ENCODE results near the gene CYP4B1. TPM values are rescaled to one million over a fixed set of nuclear protein-coding genes. Genes with fewer than 3 reads are reported as not detected.

The CYP4B1 gene
- total RNA-seq, 1 experiment from 2014 or later = 0.30 TPM

DNA sequence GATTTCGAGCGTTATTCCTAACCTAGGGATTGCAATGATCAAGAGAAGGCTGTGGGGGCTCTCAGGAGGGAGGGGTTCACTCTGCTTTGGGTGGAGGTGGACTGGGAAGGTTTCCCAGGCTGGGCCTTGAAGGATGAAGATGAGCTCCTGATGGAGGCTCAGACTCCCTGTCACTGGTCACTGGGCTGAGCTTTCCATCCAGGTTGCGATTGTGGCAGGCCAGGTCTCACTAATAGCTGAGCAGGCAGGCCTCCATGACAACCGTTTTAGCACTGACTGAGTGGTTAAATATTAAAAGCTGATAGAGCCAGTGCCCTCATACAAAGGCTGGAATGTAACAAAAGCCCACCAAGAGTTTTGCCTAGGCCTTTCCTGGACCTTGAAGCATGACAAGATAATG is 43.7 kb upstream of the CYP4B1 start:
- RAD21 ChIA-PET (ENCODE audit: low non-redundant PET in 1 of 2, low total read pairs in 2 of 2, uncharacterized antibody in 2 of 2, unreplicated experiment in 2 of 2) = no interaction called here
- Histone ChIP-seq H3K36me3 (ENCODE audit: control insufficient read depth in 1 of 2, insufficient read depth in 2 of 2, low read length in 2 of 2) (no peaks in the 10 kb centered on the region), H3K4me3 (replicated peaks in 1 of 2; ENCODE audit: low read depth in 1 of 2, low read length in 2 of 2) (no peak overlapping the region), H2AFZ (ENCODE audit: low read depth, low read length, poor library complexity, severe bottlenecking) (no peak overlapping the region), H3K27ac (ENCODE audit: low read depth, low read length) (no peak overlapping the region), H3K4me2 (ENCODE audit: low read length) (no peak overlapping the region), H3K9ac (ENCODE audit: low read length) (no peak overlapping the region), H4K20me1 (ENCODE audit: insufficient read depth) (no peaks in the 10 kb centered on the region), H3K27me3 (ENCODE audit: insufficient read depth, low read length) (peaks cover 35% of the 10 kb centered on the region), H3K9me3 (ENCODE audit: control insufficient read depth in 1 of 2, insufficient read depth in 1 of 2, low read depth in 1 of 2, low read length in 2 of 2) (no peaks in the 10 kb centered on the region), H3K4me1 (ENCODE audit: control insufficient read depth in 1 of 2, insufficient read depth in 2 of 2, low read length in 2 of 2) (peaks cover 6 to 7% of the 10 kb centered on the region in 2 experiments; a peak in 3 of 4 replicates), H3K79me2 (ENCODE audit: insufficient read depth, low read length) (no peaks in the 10 kb centered on the region), H3K9me2 (ENCODE audit: insufficient read depth) (no peaks in the 10 kb centered on the region)
- intact Hi-C loops (cut with micrococcal nuclease) = no loop called here
- POLR2A ChIA-PET = no interaction called here
- no peak for DNase-seq (ENCODE audit: low read depth, low spot score)
- CTCF ChIA-PET = no interaction called here
- no peak for TF ChIP-seq YY1 (IDR thresholded peaks at IDR 0.05; ENCODE audit: extremely low read depth, insufficient replicate concordance, low read depth, low read length)
- TF ChIP-seq FOSL1 (IDR thresholded peaks at IDR 0.05; ENCODE audit: low read depth) = no peak
- TF ChIP-seq, protein P1, sequence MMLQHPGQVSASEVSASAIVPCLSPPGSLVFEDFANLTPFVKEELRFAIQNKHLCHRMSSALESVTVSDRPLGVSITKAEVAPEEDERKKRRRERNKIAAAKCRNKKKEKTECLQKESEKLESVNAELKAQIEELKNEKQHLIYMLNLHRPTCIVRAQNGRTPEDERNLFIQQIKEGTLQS (IDR thresholded peaks at IDR 0.05) = no peak
- no TSS peak for BruUV-seq (replicated peaks)
- no peak for ATAC-seq

- Histone ChIP-seq H3K36me3 (ENCODE audit: control insufficient read depth in 1 of 2, insufficient read depth in 2 of 2, low read length in 2 of 2) (no peaks in the 10 kb centered on the region), H2AFZ (ENCODE audit: low read depth, low read length, poor library complexity, severe bottlenecking) (no peak overlapping the region), H3K79me2 (ENCODE audit: insufficient read depth, low read length) (no peaks in the 10 kb centered on the region), H3K4me3 (replicated peaks in 1 of 2; ENCODE audit: low read depth in 1 of 2, low read length in 2 of 2) (no peak overlapping the region), H3K9me3 (ENCODE audit: control insufficient read depth in 1 of 2, insufficient read depth in 1 of 2, low read depth in 1 of 2, low read length in 2 of 2) (no peaks in the 10 kb centered on the region), H3K4me2 (ENCODE audit: low read length) (no peak overlapping the region), H3K4me1 (ENCODE audit: control insufficient read depth in 1 of 2, insufficient read depth in 2 of 2, low read length in 2 of 2) (peaks cover 6 to 7% of the 10 kb centered on the region in 2 experiments; a peak in 3 of 4 replicates), H3K9ac (ENCODE audit: low read length) (no peak overlapping the region), H4K20me1 (ENCODE audit: insufficient read depth) (no peaks in the 10 kb centered on the region), H3K9me2 (ENCODE audit: insufficient read depth) (no peaks in the 10 kb centered on the region), H3K27me3 (ENCODE audit: insufficient read depth, low read length) (peaks cover 34% of the 10 kb centered on the region), H3K27ac (ENCODE audit: low read depth, low read length) (no peak overlapping the region)
- ChIA-PET RAD21 (ENCODE audit: low non-redundant PET in 1 of 2, low total read pairs in 2 of 2, uncharacterized antibody in 2 of 2, unreplicated experiment in 2 of 2) (no interaction called here), POLR2A (no interaction called here), CTCF (interaction anchor here (2.2 kb wide), 1 partner anchor 11 kb away, joined by 9 read pairs; no protein-coding TSS in a partner anchor)
- DNase-seq (ENCODE audit: low read depth, low spot score) = no peak
- BruUV-seq (replicated peaks) = no TSS peak
- peak; percentile 21; the same call in 1 of the 2 replicates for TF ChIP-seq EGR1 (IDR thresholded peaks at IDR 0.05; ENCODE audit: low read depth)
- TF ChIP-seq SRF (IDR thresholded peaks at IDR 0.05; ENCODE audit: low read depth) = no peak
- TF ChIP-seq TCF7L2 (IDR thresholded peaks at IDR 0.05; ENCODE audit: borderline replicate concordance, extremely low read depth, insufficient read depth, insufficient read length) = no peak
- no peak for TF ChIP-seq YY1 (IDR thresholded peaks at IDR 0.05; ENCODE audit: extremely low read depth, insufficient replicate concordance, low read depth, low read length)
- no peak for TF ChIP-seq SIN3A (IDR thresholded peaks at IDR 0.05; ENCODE audit: low read depth)
- intact Hi-C loops (cut with micrococcal nuclease) = no loop called here
- no peak for ATAC-seq
These were observed 41.4 kb upstream of the CYP4B1 start for GRCh38 chr1:46757247-46757955.
